ENCODE data around the gene DNMT3B.

Gene DNMT3B

GRCh38 chr20:32828029-32828680 lies 66.0 kb downstream of the DNMT3B start:
- no peak for DNase-seq

GRCh38 chr20:32829311-32830005 lies 67.3 kb downstream of the DNMT3B start:
- DNase-seq, result no peak

- no peak for DNase-seq
Observed at GRCh38 chr20:32830437-32830836, 68.3 kb downstream of the DNMT3B start.

- DNase-seq, result no peak
Observed at GRCh38 chr20:32831982-32832381, 69.8 kb downstream of the DNMT3B start.

GRCh38 chr20:32832664-32833063 lies 70.5 kb downstream of the DNMT3B start:
- DNase-seq, result no peak

- DNase-seq, result no peak
Observed at GRCh38 chr20:32834972-32835371, 72.8 kb downstream of the DNMT3B start.

GRCh38 chr20:32837157-32837556 lies 75.0 kb downstream of the DNMT3B start:
- DNase-seq, result no peak

GRCh38 chr20:32839227-32839981 lies 77.2 kb downstream of the DNMT3B start:
- DNase-seq, result no peak

GRCh38 chr20:32839982-32840285 lies 77.7 kb downstream of the DNMT3B start:
- DNase-seq, result no peak

- no peak for DNase-seq
Observed at GRCh38 chr20:32841174-32841573, 79.0 kb downstream of the DNMT3B start.

GRCh38 chr20:32841632-32842031 lies 79.4 kb downstream of the DNMT3B start:
- no peak for DNase-seq

- no peak for DNase-seq
Observed at GRCh38 chr20:32842688-32843524, 80.7 kb downstream of the DNMT3B start.

- no peak for DNase-seq
Observed at GRCh38 chr20:32845786-32846185, 83.6 kb downstream of the DNMT3B start.

GRCh38 chr20:32846852-32847251 lies 84.7 kb downstream of the DNMT3B start:
- no peak for DNase-seq

GRCh38 chr20:32847964-32848363 lies 85.8 kb downstream of the DNMT3B start:
- DNase-seq, result no peak

- DNase-seq, result no peak
Observed at GRCh38 chr20:32848846-32849245, 86.7 kb downstream of the DNMT3B start.

GRCh38 chr20:32849577-32849976 lies 87.4 kb downstream of the DNMT3B start:
- no peak for DNase-seq

GRCh38 chr20:32855387-32855786 lies 93.2 kb downstream of the DNMT3B start:
- DNase-seq, result no peak

GRCh38 chr20:32858189-32858588 lies 96.0 kb downstream of the DNMT3B start:
- no peak for DNase-seq

Measured in hippocampal formation (tissue), 2 donors.